ENCODE data around the gene BCL3. TPM values are rescaled to one million over a fixed set of nuclear protein-coding genes. Genes with fewer than 3 reads are reported as not detected.

Gene BCL3
- total and polyA plus RNA-seq, 10 of the 15 experiments (the other 5 are each of a cell fraction or from before 2014, with no cell fraction given), result 0.55 to 22.7 (median 3.6) TPM

- TF ChIP-seq, protein P1, sequence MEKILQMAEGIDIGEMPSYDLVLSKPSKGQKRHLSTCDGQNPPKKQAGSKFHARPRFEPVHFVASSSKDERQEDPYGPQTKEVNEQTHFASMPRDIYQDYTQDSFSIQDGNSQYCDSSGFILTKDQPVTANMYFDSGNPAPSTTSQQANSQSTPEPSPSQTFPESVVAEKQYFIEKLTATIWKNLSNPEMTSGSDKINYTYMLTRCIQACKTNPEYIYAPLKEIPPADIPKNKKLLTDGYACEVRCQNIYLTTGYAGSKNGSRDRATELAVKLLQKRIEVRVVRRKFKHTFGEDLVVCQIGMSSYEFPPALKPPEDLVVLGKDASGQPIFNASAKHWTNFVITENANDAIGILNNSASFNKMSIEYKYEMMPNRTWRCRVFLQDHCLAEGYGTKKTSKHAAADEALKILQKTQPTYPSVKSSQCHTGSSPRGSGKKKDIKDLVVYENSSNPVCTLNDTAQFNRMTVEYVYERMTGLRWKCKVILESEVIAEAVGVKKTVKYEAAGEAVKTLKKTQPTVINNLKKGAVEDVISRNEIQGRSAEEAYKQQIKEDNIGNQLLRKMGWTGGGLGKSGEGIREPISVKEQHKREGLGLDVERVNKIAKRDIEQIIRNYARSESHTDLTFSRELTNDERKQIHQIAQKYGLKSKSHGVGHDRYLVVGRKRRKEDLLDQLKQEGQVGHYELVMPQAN (conservative IDR thresholded peaks at IDR 0.05), result no peak
- TF ChIP-seq ZNF622 (IDR thresholded peaks at IDR 0.05), result no peak
- no peak for TF ChIP-seq PKNOX1 (IDR thresholded peaks at IDR 0.05)
- TF ChIP-seq DPF2 (IDR thresholded peaks at IDR 0.05), result peak; percentile 86
- TF ChIP-seq PML (IDR thresholded peaks at IDR 0.05; ENCODE audit: low read length), result no peak
- peak; percentile 63; the same call in 1 of the 2 replicates for TF ChIP-seq POLR2AphosphoS5 (IDR thresholded peaks at IDR 0.05; ENCODE audit: low read length)
- TF ChIP-seq PAX5 (IDR thresholded peaks at IDR 0.05; ENCODE audit: borderline replicate concordance, low read depth, low read length), result no peak
- TF ChIP-seq KLF5 (IDR thresholded peaks at IDR 0.05; ENCODE audit: partially characterized antibody), result peak; percentile 28
- no peak for TF ChIP-seq E2F4 (IDR thresholded peaks at IDR 0.05; ENCODE audit: low read depth, low read length)
- TF ChIP-seq KDM1A (IDR thresholded peaks at IDR 0.05; ENCODE audit: borderline replicate concordance), result no peak
- TF ChIP-seq, protein P2, sequence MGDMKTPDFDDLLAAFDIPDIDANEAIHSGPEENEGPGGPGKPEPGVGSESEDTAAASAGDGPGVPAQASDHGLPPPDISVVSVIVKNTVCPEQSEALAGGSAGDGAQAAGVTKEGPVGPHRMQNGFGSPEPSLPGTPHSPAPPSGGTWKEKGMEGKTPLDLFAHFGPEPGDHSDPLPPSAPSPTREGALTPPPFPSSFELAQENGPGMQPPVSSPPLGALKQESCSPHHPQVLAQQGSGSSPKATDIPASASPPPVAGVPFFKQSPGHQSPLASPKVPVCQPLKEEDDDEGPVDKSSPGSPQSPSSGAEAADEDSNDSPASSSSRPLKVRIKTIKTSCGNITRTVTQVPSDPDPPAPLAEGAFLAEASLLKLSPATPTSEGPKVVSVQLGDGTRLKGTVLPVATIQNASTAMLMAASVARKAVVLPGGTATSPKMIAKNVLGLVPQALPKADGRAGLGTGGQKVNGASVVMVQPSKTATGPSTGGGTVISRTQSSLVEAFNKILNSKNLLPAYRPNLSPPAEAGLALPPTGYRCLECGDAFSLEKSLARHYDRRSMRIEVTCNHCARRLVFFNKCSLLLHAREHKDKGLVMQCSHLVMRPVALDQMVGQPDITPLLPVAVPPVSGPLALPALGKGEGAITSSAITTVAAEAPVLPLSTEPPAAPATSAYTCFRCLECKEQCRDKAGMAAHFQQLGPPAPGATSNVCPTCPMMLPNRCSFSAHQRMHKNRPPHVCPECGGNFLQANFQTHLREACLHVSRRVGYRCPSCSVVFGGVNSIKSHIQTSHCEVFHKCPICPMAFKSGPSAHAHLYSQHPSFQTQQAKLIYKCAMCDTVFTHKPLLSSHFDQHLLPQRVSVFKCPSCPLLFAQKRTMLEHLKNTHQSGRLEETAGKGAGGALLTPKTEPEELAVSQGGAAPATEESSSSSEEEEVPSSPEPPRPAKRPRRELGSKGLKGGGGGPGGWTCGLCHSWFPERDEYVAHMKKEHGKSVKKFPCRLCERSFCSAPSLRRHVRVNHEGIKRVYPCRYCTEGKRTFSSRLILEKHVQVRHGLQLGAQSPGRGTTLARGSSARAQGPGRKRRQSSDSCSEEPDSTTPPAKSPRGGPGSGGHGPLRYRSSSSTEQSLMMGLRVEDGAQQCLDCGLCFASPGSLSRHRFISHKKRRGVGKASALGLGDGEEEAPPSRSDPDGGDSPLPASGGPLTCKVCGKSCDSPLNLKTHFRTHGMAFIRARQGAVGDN (IDR thresholded peaks at IDR 0.05), result peak; percentile 74
- no peak for TF ChIP-seq PAX8 (IDR thresholded peaks at IDR 0.05)
- peak; percentile 39; the same call in 1 of the 2 replicates for TF ChIP-seq ATF7 (IDR thresholded peaks at IDR 0.05; ENCODE audit: low read depth)
- no peak for TF ChIP-seq SMC3 (IDR thresholded peaks at IDR 0.05; ENCODE audit: borderline replicate concordance, low read length)
- no peak for TF ChIP-seq FOXM1 (IDR thresholded peaks at IDR 0.05; ENCODE audit: low read depth, low read length)
- TF ChIP-seq RAD21 (IDR thresholded peaks at IDR 0.05; ENCODE audit: insufficient read depth, low read depth, low read length), result no peak
- no peak for TF ChIP-seq JUND (IDR thresholded peaks at IDR 0.05; ENCODE audit: low read depth, low read length)
- no peak for TF ChIP-seq KAT2A (conservative IDR thresholded peaks at IDR 0.05; ENCODE audit: control insufficient read depth, low read depth, low read length)
- no peak for TF ChIP-seq ZZZ3 (IDR thresholded peaks at IDR 0.05; ENCODE audit: control insufficient read depth, insufficient read length, low read depth)
- TF ChIP-seq NR2C2 (IDR thresholded peaks at IDR 0.05; ENCODE audit: borderline replicate concordance, control insufficient read depth, insufficient read length, low read depth), result no peak
- no peak for TF ChIP-seq SP1 (IDR thresholded peaks at IDR 0.05; ENCODE audit: low read depth, low read length)
- no peak for TF ChIP-seq ZNF24 (IDR thresholded peaks at IDR 0.05)
- TF ChIP-seq LARP7 (IDR thresholded peaks at IDR 0.05), result 0 out of 2 replicates have a peak, but pooled peaks have one; percentile 32
- TF ChIP-seq EED (IDR thresholded peaks at IDR 0.05; ENCODE audit: low read depth), result peak; percentile 70
- TF ChIP-seq RUNX3 (IDR thresholded peaks at IDR 0.05; ENCODE audit: low read length), result no peak; the same call in none of the 2 replicates
Measured at GRCh38 chr19:44753932-44754749, 5.6 kb downstream of the BCL3 start (continued).
